SK-N-SH (cell line): ENCODE results near the gene ARAP2.

Source experiments
- CHD2 ChIP-seq: fragments of 150-350 bp; IDR thresholded peaks from 2 replicates; pipeline ENCODE4 v1.6.1; 2018; ENCODE audit warnings: low read length; ENCODE audit not compliant: partially characterized antibody
- EZH2phosphoT487 ChIP-seq: fragments of 200-600 bp; sonication (generic); IDR thresholded peaks from 2 replicates; pipeline ENCODE4 v1.6.1; 2017; ENCODE audit warnings: low read depth, mixed run types, mild to moderate bottlenecking, antibody characterized with exemption, moderate library complexity, borderline replicate concordance
- GATA2 ChIP-seq: sonication (generic); formaldehyde crosslinking; IDR thresholded peaks from 2 replicates; pipeline ENCODE4 v1.5.0; 2020; ENCODE audit warnings: mild to moderate bottlenecking, missing genetic modification reagents
- NFIC ChIP-seq: IDR thresholded peaks from 2 replicates; pipeline ENCODE4 v1.4.0; 2012; ENCODE audit warnings: borderline replicate concordance
- POLR2AphosphoS5 ChIP-seq: IDR thresholded peaks from 2 replicates; pipeline ENCODE4 v1.6.1; 2012; ENCODE audit warnings: low read depth, low read length
- RAD21 ChIP-seq: IDR thresholded peaks from 2 replicates; pipeline ENCODE4 v1.6.1; 2012; ENCODE audit warnings: mild to moderate bottlenecking, low read length
- REST ChIP-seq: IDR thresholded peaks from 2 replicates; pipeline ENCODE4 v1.6.1; 2012; ENCODE audit warnings: mild to moderate bottlenecking, low read depth, low read length, moderate library complexity
- RFX5 ChIP-seq: IDR thresholded peaks from 2 replicates; pipeline ENCODE4 v1.6.1; 2012; ENCODE audit warnings: mild to moderate bottlenecking, improper control_type of control experiment, low read length
- SMC3 ChIP-seq: IDR thresholded peaks from 2 replicates; pipeline ENCODE4 v1.6.1; 2012; ENCODE audit warnings: low read depth, low read length, improper control_type of control experiment
- TAF1 ChIP-seq: IDR thresholded peaks from 2 replicates; pipeline ENCODE4 v1.6.1; 2012; ENCODE audit warnings: low read depth, mild to moderate bottlenecking, low read length, moderate library complexity, borderline replicate concordance
- TF ChIP-seq, protein P1 (sequence below): fragments of 200-600 bp; sonication (generic); IDR thresholded peaks from 2 replicates; pipeline ENCODE4 v1.6.1; 2017; ENCODE audit warnings: antibody characterized with exemption, mild to moderate bottlenecking, moderate library complexity
- TF ChIP-seq, protein P2 (sequence below): IDR thresholded peaks from 2 replicates; pipeline ENCODE4 v1.4.0; 2012; ENCODE audit warnings: low read depth

DNA sequence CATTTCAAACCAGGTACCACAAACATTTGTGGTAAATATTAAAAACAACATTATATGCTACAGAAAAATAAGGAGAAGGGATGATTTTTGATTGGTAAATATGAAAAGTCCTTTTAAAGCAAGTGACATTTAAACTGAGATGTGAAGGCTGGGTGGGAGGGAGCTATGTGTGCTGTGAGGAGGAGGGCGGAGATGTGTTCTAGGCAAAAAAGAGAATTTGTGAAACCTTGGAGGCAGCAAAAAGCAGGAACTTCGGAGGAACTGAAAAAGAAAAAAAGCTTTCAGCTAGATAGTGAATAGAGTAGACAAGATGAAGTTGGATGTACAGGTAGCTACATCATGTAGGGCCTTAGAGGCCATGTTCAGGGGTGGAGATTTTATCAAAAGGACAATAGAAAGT is 10.1 kb upstream of the ARAP2 start:
- TF ChIP-seq NFIC: no peak
- TF ChIP-seq, protein P1, sequence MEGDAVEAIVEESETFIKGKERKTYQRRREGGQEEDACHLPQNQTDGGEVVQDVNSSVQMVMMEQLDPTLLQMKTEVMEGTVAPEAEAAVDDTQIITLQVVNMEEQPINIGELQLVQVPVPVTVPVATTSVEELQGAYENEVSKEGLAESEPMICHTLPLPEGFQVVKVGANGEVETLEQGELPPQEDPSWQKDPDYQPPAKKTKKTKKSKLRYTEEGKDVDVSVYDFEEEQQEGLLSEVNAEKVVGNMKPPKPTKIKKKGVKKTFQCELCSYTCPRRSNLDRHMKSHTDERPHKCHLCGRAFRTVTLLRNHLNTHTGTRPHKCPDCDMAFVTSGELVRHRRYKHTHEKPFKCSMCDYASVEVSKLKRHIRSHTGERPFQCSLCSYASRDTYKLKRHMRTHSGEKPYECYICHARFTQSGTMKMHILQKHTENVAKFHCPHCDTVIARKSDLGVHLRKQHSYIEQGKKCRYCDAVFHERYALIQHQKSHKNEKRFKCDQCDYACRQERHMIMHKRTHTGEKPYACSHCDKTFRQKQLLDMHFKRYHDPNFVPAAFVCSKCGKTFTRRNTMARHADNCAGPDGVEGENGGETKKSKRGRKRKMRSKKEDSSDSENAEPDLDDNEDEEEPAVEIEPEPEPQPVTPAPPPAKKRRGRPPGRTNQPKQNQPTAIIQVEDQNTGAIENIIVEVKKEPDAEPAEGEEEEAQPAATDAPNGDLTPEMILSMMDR: no peak
- no peak for TF ChIP-seq GATA2
- TF ChIP-seq SMC3: no peak
- TF ChIP-seq POLR2AphosphoS5: no peak
- TF ChIP-seq, protein P2, sequence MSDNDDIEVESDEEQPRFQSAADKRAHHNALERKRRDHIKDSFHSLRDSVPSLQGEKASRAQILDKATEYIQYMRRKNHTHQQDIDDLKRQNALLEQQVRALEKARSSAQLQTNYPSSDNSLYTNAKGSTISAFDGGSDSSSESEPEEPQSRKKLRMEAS: no peak
- TF ChIP-seq CHD2: no peak
- no peak for TF ChIP-seq REST
- TF ChIP-seq TAF1: no peak
- TF ChIP-seq RAD21: no peak
- TF ChIP-seq RFX5: no peak
- TF ChIP-seq EZH2phosphoT487: no peak
